ENCODE data around the gene MAP4K3.

The MAP4K3 gene

GRCh38 chr2:39443009-39443408, 5.9 kb upstream of the MAP4K3 start:
- DNase-seq, result no peak

- DNase-seq, result no peak
Measured at GRCh38 chr2:39437522-39438296, 624 bp upstream of the MAP4K3 start.

- no peak for DNase-seq
Measured at GRCh38 chr2:39435741-39436591, 1.1 kb downstream of the MAP4K3 start.

- DNase-seq, result no peak
Measured at GRCh38 chr2:39435234-39435633, 1.9 kb downstream of the MAP4K3 start.

DNA sequence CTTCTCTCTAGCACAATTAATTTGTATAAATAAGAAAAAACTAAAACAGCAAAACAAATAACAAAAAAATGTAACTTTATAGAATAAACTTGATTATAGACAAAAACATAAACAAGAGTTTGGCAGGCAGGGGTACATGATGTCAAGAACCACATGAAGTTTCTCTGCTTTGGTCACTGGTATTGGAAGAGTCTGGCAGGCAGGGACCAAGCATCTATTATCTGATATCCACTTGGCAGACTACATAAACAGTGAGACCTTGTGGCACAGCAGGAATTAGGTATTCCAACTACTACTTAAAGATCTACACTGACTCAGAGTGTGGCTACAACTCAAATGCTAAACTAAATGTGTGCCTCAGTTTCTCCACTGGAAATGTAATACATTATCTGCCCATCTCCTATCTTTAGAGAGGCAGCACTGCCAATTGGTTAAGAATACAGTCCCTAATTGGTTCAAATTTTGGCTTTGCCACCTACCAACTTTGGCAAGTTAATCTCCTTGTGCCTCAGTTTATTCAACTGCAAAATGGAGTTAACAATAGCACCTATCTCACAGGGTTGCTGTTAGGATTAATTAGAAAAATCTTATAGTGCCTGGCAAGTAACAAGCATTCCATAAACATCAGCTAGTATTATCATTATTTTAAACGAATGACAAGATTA, 2.7 kb downstream of the MAP4K3 start:
- no peak for DNase-seq

DNA sequence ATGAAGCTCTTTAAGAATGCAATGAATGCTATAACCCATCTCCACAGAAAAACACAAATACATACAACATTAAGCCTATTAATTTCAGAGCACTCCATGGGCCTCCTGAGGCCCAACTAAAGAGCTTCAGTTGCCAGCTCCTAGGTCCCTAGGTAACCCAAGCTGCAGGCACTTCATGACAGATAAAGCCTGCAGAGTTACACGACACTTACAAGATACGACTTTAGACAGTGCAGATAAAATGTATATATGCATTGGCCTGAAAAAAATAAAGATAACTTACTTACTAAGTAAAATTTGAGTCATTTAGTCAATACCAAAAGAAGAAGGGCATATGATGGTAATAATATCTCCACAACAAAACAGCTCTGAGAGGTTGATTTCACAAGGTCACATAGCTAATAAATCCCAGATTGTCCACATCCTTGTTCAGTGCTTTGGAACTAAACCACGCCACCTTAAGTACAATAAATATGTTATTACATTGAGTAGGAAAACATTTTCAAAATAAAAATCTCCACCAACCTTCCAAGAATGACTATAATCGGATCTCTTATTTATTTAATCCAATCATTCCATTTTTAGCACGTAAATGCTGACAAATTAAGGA, 3.4 kb downstream of the MAP4K3 start:
- DNase-seq, result no peak

DNA sequence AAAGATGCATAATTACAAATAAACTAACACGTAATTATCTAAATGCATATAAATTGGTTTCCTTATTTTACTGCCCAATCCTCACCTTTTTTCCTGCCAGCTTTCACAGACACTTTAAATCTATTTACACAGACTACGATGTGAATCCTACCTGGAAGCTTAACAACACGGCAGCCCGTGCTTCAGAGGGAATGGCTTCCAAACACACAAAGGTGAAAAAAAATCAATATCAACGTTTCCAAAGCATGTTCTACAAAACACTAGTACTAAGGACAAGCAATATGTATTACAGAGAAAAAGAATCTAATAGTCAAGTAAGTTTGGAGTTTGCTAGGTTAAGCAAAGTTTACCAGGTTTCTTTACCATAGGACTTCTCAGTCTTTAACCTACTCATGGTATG, 4.4 kb downstream of the MAP4K3 start:
- DNase-seq, result no peak

DNA sequence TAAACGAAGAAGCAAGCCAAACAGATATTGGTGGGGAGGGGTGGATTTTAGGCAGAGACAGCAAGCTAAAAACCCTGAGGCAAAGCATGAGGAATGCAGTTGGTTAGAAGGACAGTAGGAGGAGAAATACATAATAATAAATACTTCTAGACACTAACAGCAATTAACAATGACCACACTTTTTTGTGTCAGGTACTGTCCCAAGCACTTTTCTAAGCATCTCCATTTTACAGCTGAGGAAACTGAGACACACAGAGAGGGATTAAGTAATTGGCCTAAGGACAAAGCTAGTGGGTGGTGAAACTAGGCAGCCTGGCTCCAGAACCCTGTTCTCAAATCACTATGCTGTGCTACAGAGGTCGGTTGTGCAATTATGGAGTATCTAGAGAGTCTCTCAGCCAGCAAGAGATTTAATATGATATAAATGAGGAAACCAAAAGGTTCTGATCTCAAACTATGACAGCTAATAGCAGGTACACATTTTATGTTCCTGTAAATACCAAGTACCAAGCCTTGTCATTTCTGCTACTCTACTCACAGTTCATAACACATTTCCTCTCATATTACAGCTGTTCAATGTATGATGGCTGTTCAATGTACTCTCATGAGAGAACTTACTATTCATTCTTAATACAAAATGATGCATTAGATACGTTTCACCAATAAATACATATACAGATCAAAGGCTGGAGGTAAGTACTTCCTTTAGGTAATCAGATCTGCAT, 5.3 kb downstream of the MAP4K3 start:
- no peak for DNase-seq

DNA sequence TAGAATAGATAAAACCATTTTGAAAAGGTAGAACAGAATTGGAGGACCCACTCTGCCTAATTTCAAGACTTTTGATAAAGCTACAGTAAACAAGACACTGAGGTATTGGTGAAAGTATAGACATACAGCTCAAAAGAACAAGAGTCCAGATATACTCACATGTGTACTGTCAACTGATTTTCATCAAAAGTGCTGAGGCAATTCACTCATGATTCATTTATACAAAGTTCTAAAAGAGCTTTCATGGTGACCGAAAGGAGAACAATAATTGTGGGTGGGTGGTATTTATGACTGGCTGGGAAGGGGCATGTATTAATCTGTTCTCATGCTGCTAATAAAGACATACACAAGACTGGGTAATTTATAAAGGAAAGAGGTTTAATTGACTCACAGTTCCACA, 7.3 kb downstream of the MAP4K3 start:
- no peak for DNase-seq

DNA sequence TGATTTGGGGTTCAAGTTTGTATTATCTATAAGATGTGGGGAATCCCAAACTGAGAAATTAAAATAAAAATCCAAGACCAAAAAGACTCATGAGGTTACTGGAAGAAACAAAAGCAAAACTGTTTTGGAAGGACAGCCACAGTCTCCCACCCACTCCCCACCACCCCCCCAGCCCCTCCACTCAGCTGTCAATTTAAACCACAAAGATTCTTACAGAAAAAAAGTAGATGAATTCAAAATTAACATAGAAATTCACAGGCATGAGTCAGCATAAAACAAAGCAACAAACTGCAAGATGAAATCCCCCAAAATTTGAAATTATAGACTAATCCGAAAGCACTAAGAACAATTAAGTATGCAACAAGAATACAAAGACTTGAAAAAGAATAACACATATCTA, 12.1 kb downstream of the MAP4K3 start:
- DNase-seq, result no peak

DNA sequence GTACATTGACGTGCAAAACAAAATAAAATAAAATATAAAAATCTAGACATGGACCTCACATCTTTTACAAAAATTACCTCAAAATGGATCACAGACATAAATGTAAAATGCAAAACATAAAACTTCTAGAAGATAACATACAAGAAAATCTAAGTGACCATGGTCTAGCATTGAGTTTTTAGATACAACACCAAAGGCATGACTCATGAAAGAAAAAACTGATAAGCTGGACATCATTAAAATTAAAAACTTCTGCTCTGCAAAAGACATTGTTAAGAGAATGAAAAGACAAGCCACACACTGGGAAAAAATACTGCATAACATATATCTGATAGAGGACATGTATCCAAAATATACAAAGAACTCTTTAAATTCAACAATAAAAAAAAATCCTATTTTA, 14.4 kb downstream of the MAP4K3 start:
- DNase-seq, result no peak

- DNase-seq, result no peak
Measured at GRCh38 chr2:39421354-39421753, 15.7 kb downstream of the MAP4K3 start.

DNA sequence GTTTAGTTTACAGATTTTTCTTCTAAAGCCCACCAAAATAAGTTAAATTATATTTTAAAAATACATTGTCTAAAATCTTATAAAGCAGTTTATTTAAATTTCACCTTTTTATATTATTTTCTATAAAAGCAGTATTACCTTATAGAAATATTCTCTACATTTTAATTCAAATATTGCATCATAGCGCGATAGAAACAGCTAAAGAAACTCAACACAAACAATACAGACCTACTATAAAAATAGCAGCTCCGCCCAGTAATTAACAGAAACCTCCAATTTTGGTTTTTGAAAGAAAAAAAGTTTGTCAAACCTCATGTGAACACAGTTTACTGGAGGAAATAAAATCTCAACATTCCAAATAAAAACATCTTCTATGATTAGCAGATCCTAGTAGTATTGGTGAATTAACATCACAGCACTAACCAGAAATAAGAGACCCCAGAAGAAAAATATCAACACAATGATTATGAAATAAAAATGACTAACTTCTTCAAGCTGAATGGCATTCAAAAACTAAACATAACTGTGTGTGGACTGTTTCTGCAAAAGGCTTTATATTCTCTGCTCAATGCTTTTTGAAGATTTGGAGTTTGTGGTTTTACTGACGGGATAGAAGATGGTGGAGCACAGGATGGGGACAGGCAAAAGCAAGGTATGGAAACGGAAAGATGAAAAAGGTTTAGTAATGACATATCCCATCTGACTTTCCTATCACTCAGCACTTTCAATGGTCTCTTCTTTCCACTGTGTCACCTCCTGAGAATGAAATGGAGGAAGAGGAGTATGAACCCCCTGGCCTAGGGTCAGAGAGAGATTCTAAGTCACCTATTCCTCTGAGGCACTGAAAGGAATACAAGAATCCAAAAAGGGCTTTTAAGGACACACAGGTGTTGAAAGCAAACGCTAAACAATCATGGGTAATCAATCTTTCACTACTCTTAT, 17.5 kb downstream of the MAP4K3 start:
- no peak for DNase-seq

GRCh38 chr2:39418491-39418890, 18.6 kb downstream of the MAP4K3 start:
- no peak for DNase-seq

GRCh38 chr2:39416140-39416539, 20.9 kb downstream of the MAP4K3 start:
- DNase-seq, result no peak

DNA sequence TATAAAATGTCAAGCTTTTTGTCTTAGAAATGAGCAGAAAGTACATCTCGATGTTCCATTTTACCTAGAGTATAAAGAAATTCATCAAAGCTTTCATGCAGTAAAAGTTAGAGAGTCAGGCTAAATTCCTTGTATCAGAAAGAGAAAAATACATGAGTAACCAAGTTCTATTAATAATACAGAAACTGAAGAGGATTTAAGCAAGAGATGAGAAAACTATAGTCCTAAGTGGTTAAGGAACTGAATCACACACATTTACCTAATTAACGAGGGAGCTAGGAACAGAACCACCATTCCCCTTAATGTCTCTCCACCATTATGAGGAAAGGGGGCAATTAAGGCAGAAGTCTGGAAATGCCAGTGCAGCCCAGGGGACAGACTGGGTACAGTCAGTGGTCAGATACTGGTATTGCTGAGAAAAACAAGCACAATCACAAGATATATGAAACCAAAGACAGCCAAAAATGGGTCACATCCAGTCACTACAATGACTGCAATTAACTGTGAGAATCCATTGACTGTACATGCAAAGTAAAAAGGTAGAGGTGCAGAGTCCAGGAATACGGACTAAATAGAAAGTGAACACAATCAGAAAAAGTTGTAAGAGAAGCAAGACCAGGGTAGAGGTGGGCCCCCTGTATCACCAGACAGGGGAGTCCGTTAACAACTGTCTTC, 23.9 kb downstream of the MAP4K3 start:
- DNase-seq, result no peak

DNA sequence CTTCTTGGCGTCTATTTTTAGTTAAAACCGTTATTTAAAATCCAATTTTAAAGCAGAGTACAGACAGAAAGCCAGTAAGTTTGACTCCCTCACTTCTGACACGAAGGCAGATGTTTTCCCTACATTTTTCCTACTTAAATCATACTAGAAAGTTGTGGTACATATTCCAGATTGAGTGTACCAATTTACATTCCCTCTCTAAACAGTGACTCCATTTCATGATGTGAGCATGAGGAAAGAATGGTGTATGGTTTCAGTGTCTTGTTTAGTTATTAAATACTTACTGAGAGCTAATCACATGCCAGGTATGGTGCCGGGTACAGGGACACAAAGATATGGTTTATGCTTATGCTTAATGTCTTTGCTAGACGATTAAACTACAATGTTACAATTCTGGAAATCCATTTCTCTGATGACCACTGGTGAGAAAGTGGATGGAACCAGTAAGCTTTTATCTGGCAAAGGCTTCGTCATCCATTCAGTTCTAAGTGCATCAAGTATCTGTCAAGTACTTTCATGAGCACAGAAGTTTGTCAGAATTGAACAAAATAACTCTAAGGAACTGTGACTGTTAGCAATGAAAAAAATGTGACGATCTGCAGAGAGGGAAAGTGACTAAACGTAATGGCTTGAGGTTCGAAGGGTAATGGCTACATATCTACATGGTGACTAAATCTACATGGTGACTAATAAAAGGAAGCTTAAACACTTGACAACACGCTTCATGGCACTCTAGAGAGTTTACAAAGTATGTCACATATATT, 25.7 kb downstream of the MAP4K3 start:
- DNase-seq, result no peak

GRCh38 chr2:39409697-39410389, 27.2 kb downstream of the MAP4K3 start:
- DNase-seq, result no peak

DNA sequence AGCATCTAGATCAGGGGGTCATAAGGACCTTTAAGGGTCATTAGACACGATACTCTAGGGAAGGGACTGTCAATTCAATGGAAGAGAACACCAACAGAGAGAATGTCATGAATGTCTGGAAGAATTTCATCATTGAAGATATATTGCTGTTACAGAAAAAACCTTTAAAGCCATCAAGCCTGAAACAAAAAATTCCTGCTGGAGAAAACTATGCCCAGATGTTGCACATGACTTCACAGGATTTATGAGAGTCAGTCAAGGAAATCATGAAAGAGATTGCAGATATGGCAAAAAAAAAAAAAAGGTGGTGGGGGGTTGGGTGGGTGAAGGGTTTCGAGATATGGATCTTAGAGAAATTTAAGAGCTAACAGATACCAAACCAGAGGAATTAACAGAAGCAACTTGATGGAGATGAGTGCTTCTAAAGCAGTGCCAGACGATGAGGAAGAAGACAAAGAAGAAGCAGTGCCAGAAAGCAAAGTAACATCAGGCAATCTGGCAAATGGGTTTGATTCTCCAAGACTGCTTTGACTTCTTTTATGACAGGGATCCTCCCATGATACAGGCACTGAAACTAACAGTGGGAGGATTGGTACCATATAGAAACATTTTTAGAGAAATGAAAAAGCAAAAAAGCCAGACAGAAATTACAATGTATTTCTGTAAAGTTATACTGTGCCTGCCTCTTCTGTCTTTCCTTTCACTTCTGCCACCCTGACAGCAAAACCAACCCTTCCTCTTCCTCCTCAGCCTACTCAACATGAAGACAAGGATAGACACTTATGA, 28.5 kb downstream of the MAP4K3 start:
- no peak for DNase-seq
